ENCODE results near the gene FOXA3. TPM values are rescaled to one million over a fixed set of nuclear protein-coding genes. Genes with fewer than 3 reads are reported as not detected.

FOXA3 gene
- total RNA-seq, 1 donor from 2014 or later: 1.0 TPM

- no peak overlapping the region for H3K4me3 Mint-ChIP-seq (ENCODE audit: unreplicated experiment)
- H3K4me1 Mint-ChIP-seq (ENCODE audit: low read depth, unreplicated experiment): no peaks in the 10 kb centered on the region
- no peaks in the 10 kb centered on the region for H3K9me3 Mint-ChIP-seq (ENCODE audit: unreplicated experiment)
- peaks cover 4% of the 10 kb centered on the region for H3K27me3 Mint-ChIP-seq (ENCODE audit: unreplicated experiment)
- TF ChIP-seq CTCF (IDR thresholded peaks at IDR 0.05; ENCODE audit: partially characterized antibody, unreplicated experiment): no peak
- H3K36me3 Mint-ChIP-seq (ENCODE audit: unreplicated experiment): no peaks in the 10 kb centered on the region
- no peak for DNase-seq
- no peak overlapping the region for H3K27ac Mint-ChIP-seq (ENCODE audit: unreplicated experiment)
These were observed 16.5 kb upstream of the FOXA3 start for GRCh38 chr19:45847663-45848062.

- TF ChIP-seq CTCF (IDR thresholded peaks at IDR 0.05; ENCODE audit: partially characterized antibody, unreplicated experiment): peak; percentile 10
- H3K4me1 Mint-ChIP-seq (ENCODE audit: low read depth, unreplicated experiment): no peaks in the 10 kb centered on the region
- H3K9me3 Mint-ChIP-seq (ENCODE audit: unreplicated experiment): no peaks in the 10 kb centered on the region
- no peak for DNase-seq
- no peak overlapping the region for H3K27ac Mint-ChIP-seq (ENCODE audit: unreplicated experiment)
- H3K27me3 Mint-ChIP-seq (ENCODE audit: unreplicated experiment): peaks cover 4% of the 10 kb centered on the region
- H3K4me3 Mint-ChIP-seq (ENCODE audit: unreplicated experiment): no peak overlapping the region
- H3K36me3 Mint-ChIP-seq (ENCODE audit: unreplicated experiment): no peaks in the 10 kb centered on the region
These were observed 15.2 kb upstream of the FOXA3 start for GRCh38 chr19:45848922-45849321.

- peaks cover 4% of the 10 kb centered on the region for H3K27me3 Mint-ChIP-seq (ENCODE audit: unreplicated experiment)
These were observed 11.9 kb upstream of the FOXA3 start for GRCh38 chr19:45852145-45852750.

GRCh38 chr19:45852983-45853382 lies 11.1 kb upstream of the FOXA3 start:
- Mint-ChIP-seq H3K36me3 (ENCODE audit: unreplicated experiment) (no peaks in the 10 kb centered on the region), H3K9me3 (ENCODE audit: unreplicated experiment) (no peaks in the 10 kb centered on the region), H3K27me3 (ENCODE audit: unreplicated experiment) (peaks cover 4% of the 10 kb centered on the region), H3K4me1 (ENCODE audit: low read depth, unreplicated experiment) (no peaks in the 10 kb centered on the region), H3K27ac (ENCODE audit: unreplicated experiment) (no peak overlapping the region), H3K4me3 (ENCODE audit: unreplicated experiment) (no peak overlapping the region)
- no peak for DNase-seq
- no peak for TF ChIP-seq CTCF (IDR thresholded peaks at IDR 0.05; ENCODE audit: partially characterized antibody, unreplicated experiment)

More at GRCh38 chr19:45852145-45852750, 11.9 kb upstream of the FOXA3 start:
- Mint-ChIP-seq H3K36me3 (ENCODE audit: unreplicated experiment) (no peaks in the 10 kb centered on the region), H3K9me3 (ENCODE audit: unreplicated experiment) (no peaks in the 10 kb centered on the region), H3K4me3 (ENCODE audit: unreplicated experiment) (no peak overlapping the region), H3K4me1 (ENCODE audit: low read depth, unreplicated experiment) (no peaks in the 10 kb centered on the region), H3K27ac (ENCODE audit: unreplicated experiment) (no peak overlapping the region)
- DNase-seq: no peak
- no peak for TF ChIP-seq CTCF (IDR thresholded peaks at IDR 0.05; ENCODE audit: partially characterized antibody, unreplicated experiment)

- H3K36me3 Mint-ChIP-seq (ENCODE audit: unreplicated experiment): peaks cover 5% of the 10 kb centered on the region
- no peaks in the 10 kb centered on the region for H3K9me3 Mint-ChIP-seq (ENCODE audit: unreplicated experiment)
- H3K4me1 Mint-ChIP-seq (ENCODE audit: low read depth, unreplicated experiment): no peaks in the 10 kb centered on the region
- H3K27me3 Mint-ChIP-seq (ENCODE audit: unreplicated experiment): peaks cover 3% of the 10 kb centered on the region
- no peak overlapping the region for H3K4me3 Mint-ChIP-seq (ENCODE audit: unreplicated experiment)
- no peak for TF ChIP-seq CTCF (IDR thresholded peaks at IDR 0.05; ENCODE audit: partially characterized antibody, unreplicated experiment)
- H3K27ac Mint-ChIP-seq (ENCODE audit: unreplicated experiment): no peak overlapping the region
- no peak for DNase-seq
These were observed 9.9 kb upstream of the FOXA3 start for GRCh38 chr19:45854167-45854778.

All from glutamatergic neuron (in vitro differentiated cells).